Mononuclear cell (primary cell): ENCODE results near the gene SNX9. TPM values are rescaled to one million over a fixed set of nuclear protein-coding genes. Genes with fewer than 3 reads are reported as not detected.
"Not testable (repeated sequence)": the region's sequence is repeated elsewhere in the genome, so short reads cannot be mapped to it uniquely, and the experiment has no call there.

Experiments used
- H3K27me3 ChIP-seq: 2 replicates; pipeline ENCODE4 v1.6.0; 2011; ENCODE audit warnings: low read length, control low read depth; ENCODE audit not compliant: insufficient read depth
- H3K4me1 ChIP-seq: 2 replicates; pipeline ENCODE4 v1.5.1; 2011; ENCODE audit warnings: mild to moderate bottlenecking, low read length, control low read depth; ENCODE audit not compliant: insufficient read depth
- H3K4me3 ChIP-seq: 2 replicates; pipeline ENCODE4 v1.5.1; 2011; ENCODE audit warnings: mild to moderate bottlenecking, low read length, moderate library complexity
- H3K9me3 ChIP-seq: 2 replicates; pipeline ENCODE4 v1.5.1; 2011; ENCODE audit warnings: low read depth, mild to moderate bottlenecking, control low read depth, low read length
- total RNA-seq: library from RNA; depleted of rRNA; stranded (reverse); fragments of >200 nt; gene quantifications from one replicate; pipeline ENCODE4 v1.2.3, GENCODE V29; 2012

The SNX9 gene
- total RNA-seq, 1 donor = 42.3 TPM

DNA sequence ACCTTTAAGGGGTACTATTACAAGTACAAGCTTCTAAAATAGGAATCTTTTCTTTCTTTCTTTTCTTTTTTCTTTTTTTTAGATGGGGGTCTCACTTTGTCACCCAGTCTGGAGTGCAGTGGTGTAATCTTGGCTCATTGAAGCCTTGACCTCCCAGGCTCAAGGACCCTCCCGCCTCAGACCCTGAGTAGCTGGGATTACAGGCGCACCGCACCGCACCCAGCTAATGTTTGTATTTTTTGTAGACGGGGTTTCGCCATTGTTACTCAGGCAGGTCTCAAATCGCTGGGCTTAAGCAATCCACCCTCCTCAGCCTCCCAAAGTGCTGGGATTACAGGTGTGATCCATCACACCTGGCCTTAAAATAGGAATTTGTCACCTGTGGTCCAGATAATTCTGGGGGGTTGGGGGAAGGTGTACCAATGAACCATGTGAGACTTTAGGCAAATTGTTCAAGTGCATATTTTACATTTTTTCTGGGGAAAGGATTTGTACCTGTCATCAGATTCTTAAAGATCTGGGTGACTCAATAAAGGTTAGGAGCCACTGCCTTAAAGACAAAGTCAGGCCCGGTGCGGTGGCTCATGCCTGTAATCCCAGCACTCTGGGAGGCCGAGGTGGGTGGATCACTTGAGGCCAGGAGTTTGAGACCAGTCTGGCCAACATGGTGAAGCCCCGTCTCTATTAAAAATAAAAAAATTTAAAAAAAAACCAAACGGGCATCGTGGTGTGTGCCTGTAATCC, 139.0 kb downstream of the SNX9 start:
- H3K27me3 ChIP-seq = no peaks in the 10 kb centered on the region
- H3K4me1 ChIP-seq = peaks cover 8% of the 10 kb centered on the region
- H3K9me3 ChIP-seq = peaks cover 21% of the 10 kb centered on the region
- H3K4me3 ChIP-seq = no peak overlapping the region

DNA sequence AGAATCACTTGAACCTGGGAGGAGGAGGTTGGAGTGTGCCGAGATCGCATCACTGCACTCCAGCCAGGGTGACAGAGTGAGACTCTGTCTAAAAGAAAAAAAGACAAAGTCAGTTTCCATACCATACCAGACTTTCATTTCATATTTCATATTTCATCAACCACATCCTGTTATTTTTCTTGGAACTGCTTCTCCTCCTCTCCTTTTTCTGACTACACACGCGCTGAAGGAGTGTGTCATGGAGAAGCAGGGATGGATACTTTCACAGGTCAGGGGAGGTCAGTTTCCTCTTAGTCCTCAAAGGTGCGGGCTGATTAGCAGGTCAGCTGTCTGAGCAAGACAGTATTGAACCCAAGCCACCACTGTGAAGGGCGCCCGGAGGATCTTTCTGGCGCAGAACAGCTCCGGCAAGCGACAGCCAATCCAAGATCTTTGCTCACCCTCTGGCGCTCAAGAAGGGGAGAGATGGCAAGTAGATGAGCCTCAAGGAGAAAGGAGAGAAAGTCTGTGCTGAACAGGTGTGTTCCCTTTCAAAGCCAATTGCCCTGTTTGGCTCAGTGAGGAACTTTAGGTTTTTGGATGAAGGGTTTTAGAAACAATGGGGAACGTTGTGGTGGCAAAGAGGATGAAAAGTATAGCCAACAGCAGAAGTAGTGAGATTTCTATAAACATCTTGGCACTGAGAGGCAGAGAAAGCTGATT, 139.7 kb downstream of the SNX9 start:
- no peak overlapping the region for H3K4me3 ChIP-seq
- peaks cover 8% of the 10 kb centered on the region for H3K4me1 ChIP-seq
- peaks cover 20% of the 10 kb centered on the region for H3K9me3 ChIP-seq
- H3K27me3 ChIP-seq = no peaks in the 10 kb centered on the region

DNA sequence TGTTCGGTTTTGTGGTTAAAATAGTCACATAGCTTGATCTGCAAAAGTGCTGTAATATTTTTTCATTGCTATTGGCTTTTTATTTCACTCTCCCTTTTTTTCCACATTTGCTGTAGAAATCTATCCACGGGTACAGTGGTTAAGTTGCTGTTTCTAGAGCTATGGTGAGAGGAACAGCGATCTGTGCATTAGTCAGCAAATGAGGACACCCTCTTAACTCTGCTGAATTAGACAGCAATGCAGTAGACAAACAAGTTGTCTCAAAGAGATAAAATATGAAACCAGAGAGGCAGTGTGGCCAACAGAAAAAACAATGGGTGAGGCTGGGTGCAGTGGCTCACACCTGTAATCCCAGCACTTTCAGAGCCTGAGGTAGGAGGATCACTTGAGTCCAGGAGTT, 141.1 kb downstream of the SNX9 start:
- peaks cover 8% of the 10 kb centered on the region for H3K9me3 ChIP-seq
- H3K4me1 ChIP-seq = peaks cover 8% of the 10 kb centered on the region
- no peaks in the 10 kb centered on the region for H3K27me3 ChIP-seq
- H3K4me3 ChIP-seq = no peak overlapping the region

DNA sequence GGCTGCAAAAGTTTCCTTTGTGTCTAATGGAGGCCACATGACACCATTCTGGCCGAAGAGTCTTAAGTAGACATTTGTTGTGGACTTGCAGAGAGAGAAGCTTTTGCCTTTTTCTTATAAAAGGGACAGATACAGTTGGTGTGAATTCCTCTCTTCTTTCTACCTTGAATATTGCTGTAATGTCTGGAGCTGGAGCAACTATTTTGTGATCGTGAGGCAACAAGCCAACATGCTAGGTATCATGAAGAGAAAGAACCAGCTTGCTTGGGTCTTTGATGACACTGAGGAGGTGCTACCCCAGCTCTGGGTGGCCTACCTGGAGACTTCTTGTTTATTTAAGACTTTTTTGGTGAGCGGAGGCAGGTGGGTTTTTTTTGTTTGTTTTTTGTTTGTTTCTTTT, 142.3 kb downstream of the SNX9 start:
- Histone ChIP-seq H3K4me1 (peaks cover 8% of the 10 kb centered on the region), H3K27me3 (no peaks in the 10 kb centered on the region), H3K4me3 (no peak overlapping the region), H3K9me3 (no peaks in the 10 kb centered on the region)

DNA sequence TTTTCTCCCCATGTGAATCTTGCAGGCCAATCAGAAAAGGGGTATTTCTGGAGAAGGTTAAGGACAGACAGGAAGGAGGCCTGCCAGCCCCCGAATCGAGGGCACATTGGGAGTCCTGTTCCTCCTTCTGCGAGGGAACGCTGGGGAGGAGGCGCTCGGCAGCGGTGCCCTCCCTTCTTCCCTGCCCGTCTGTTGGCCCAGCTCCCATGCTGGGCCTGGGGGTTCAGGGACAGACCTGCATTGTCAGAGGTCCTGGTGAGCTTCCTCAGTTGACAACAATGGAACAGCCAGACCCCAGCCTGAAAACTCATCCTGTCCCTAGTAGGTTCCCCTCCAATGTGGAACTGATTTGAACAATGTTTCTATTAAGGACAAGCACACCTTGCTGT, 143.5 kb downstream of the SNX9 start:
- Histone ChIP-seq H3K4me1 (peaks cover 8% of the 10 kb centered on the region), H3K9me3 (no peaks in the 10 kb centered on the region), H3K4me3 (no peak overlapping the region), H3K27me3 (no peaks in the 10 kb centered on the region)

DNA sequence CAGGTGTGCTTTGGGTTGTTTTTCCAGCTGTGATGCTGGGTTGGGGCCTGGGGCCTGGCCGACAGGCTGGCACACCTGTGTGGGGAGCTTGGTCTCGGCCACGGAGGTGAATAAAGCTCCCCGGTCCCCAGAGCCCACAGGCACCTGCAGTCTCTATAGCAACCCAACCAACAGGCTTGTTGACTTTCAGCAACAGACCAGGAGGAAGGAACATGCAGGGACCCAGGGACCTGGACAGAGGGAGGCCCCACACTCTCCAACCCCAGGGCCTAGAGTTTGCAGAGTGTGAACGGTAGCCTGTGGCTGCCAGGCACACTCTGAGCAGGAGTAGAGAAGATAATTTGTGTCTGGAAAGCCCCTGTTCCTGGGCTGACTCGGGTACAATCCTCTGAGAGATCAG, 144.0 kb downstream of the SNX9 start:
- Histone ChIP-seq H3K4me1 (peaks cover 8% of the 10 kb centered on the region), H3K4me3 (no peak overlapping the region), H3K27me3 (no peaks in the 10 kb centered on the region), H3K9me3 (no peaks in the 10 kb centered on the region)

DNA sequence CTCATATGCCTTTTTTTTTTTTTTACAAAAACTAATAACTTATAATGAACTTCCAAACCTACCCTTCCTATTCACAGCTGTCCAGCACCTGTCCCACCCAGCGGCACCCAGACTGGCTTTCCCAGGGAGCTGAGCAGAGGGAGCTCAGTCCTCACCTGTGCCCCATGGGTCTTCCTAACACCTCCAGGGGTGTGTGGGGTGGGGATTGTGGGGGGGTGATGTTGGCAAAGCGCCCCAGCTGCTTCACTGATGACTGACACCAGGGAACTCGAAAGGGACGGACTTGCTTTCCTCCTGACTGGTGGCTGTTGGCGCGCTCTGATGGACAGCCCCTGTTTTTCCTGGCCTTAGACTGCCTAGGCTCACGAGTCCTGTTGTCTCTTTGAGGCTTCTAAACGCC, 144.4 kb downstream of the SNX9 start:
- H3K9me3 ChIP-seq = no peaks in the 10 kb centered on the region
- H3K27me3 ChIP-seq = no peaks in the 10 kb centered on the region

DNA sequence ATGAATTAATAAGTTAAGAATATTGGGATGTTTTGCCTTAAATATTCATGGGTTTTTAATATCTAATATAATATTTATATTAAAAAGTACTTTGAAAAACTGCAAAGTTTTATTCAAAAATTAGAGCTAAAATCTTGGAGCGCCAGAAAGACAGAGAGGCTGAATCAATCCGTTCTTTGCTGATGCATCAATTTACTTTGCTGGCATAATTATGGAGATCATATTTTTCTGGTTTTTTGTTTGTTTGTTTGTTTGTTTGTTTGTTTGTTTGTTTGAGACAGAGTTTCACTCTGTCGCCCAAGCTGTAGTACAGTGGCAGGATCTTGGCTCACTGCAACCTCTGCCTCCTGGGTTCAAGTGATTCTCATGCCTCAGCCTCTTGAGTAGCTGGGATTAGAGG, 149.1 kb downstream of the SNX9 start:
- not testable (repeated sequence) for H3K9me3 ChIP-seq, H3K4me1 ChIP-seq, H3K4me3 ChIP-seq, H3K27me3 ChIP-seq

More for the DNA sequence above, 144.4 kb downstream of the SNX9 start:
- Histone ChIP-seq H3K4me3 (no peak overlapping the region), H3K4me1 (peaks cover 5% of the 10 kb centered on the region)

DNA sequence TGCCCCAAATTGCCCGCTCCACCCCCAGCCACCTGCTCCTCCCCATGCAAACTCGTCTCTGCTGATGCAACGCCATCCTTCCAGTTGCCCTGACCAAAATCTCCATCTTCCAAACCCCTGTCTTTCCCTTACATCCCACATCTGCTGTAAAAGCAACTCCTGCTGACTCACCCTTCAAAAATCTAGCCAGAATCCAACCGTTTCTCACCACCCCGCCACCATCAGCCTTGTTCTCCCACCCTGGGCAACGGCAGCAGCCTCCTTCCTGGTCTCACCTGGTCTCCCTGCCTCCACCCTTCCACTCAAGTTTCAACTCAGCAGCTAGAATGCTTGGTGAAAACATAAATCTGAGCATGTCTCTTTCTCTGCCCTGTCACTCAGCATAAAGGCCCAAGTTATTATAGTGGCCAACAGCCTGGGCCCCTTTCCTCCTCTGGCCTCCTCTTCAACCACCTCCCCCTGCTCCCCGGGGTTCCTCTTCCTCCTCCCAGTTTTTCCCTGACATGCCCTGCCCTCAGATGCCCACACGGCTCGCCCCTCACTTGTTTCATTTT, 151.4 kb downstream of the SNX9 start:
- H3K4me1 ChIP-seq = peaks cover 6% of the 10 kb centered on the region
- H3K27me3 ChIP-seq = no peaks in the 10 kb centered on the region
- H3K9me3 ChIP-seq = no peaks in the 10 kb centered on the region
- H3K4me3 ChIP-seq = no peak overlapping the region

DNA sequence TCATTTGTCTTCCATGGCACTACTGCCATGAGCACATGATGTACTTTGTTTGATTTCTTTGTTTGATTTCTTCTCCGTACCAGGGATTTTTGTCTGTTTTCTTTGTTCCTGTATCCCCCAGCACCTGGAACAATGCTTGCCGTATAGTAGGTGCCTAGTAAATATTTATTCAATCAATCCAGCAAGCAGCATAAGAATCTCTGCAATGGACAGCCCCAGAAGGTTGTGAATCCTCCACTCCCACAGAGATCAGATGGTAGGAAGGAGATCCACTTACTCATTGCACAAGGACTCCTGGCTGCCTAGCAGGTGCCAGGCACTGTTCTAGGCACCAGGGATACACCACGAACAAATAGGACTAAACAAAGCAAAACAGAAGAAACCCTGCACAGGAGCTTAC, 151.9 kb downstream of the SNX9 start:
- Histone ChIP-seq H3K27me3 (no peaks in the 10 kb centered on the region), H3K4me3 (no peak overlapping the region), H3K9me3 (no peaks in the 10 kb centered on the region)

DNA sequence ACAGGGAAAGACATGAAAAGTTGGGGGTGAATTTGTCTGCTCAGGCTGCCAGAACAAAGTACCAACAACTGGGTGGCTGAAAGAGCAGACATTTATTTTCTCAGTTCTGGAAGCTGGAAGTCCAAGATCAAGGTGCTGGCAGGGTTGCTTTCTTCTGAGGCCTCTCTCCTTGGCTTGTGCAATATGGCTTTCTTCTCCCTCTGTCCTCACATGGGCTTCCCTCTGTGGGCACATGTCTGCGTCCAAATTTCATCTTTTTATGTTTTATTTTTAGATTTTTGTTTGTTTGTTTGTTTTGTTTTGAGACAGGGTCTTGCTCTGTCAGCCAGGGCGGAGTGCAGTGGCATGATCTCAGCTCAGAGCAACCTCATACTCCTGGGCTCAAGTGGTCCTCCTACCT, 152.4 kb downstream of the SNX9 start:
- H3K9me3 ChIP-seq = no peaks in the 10 kb centered on the region
- no peaks in the 10 kb centered on the region for H3K27me3 ChIP-seq
- H3K4me1 ChIP-seq = peaks cover 11% of the 10 kb centered on the region
- no peak overlapping the region for H3K4me3 ChIP-seq

More for the DNA sequence above, 151.9 kb downstream of the SNX9 start:
- peaks cover 11% of the 10 kb centered on the region for H3K4me1 ChIP-seq

DNA sequence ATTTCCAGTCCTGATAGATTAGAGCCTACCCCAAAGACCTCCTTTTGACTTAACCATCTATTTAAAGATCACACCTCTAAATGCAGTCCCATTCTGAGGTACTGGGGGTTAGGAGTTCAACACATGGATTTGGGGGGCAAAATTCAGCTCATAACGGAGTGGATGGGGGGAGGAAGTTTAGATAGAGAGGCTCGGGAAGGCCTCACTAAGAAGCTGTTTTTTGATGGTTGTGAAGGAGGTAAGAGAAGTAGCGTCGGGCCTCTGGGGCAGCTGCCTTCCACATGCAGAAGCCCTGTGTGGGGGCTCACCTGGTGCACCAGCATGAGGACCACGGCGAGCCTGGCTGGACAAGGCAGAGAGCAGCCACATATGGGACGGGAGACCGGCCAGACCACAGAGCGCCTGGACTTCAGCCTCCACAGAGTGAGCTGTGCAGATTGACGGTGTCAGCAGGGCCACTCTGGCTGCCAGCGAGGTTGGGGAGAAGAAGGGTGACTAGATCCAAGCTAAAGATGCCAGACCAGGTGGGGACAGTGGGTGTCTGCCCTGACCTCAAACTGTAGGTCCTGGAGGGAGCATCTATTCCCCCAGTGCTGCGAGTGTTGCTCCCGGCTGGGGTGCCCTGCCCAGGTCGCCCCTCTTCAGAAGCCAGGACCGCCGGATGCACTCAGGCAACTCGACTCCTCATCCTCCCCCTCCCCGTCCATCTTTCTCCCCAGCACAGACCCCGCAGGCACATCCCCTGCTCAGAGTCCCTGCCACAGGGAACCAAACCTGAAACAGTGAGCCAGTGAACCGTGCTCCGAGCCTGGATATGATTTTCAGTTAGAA, 153.5 kb downstream of the SNX9 start:
- Histone ChIP-seq H3K9me3 (no peaks in the 10 kb centered on the region), H3K4me1 (peaks cover 21% of the 10 kb centered on the region), H3K27me3 (no peaks in the 10 kb centered on the region), H3K4me3 (no peak overlapping the region)

DNA sequence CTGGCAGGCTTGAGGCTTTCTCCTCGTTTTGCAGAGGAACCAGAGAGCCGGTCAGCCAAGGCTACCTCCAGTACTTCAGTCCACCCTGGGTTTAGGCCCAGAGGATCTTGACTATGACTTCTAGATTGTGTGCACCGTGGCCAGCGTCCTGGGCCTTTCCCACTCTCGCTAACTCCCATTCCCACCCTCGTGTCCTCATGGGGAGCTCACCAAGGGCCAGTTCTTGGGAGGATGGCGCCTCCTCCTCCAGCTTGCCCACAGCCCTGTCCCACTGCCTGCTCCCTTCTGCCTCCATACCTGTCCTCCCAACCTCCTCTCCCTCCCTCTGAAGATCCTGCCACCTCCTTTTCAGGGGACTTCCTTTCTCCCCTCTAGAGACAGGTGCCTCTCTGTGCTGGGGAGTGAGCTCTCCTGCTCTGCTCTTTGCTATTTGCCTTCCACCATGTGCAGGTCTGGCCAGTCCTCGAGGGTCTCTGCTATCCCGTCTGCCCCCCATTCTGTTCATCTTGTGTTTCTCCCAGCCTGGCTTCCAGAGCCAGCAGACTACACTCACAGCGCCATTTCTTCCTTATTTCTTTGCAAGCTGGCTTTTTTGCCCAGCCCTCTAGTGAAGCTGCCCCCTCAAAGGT, 154.2 kb downstream of the SNX9 start:
- Histone ChIP-seq H3K4me1 (peaks cover 24% of the 10 kb centered on the region), H3K4me3 (no peak overlapping the region)

DNA sequence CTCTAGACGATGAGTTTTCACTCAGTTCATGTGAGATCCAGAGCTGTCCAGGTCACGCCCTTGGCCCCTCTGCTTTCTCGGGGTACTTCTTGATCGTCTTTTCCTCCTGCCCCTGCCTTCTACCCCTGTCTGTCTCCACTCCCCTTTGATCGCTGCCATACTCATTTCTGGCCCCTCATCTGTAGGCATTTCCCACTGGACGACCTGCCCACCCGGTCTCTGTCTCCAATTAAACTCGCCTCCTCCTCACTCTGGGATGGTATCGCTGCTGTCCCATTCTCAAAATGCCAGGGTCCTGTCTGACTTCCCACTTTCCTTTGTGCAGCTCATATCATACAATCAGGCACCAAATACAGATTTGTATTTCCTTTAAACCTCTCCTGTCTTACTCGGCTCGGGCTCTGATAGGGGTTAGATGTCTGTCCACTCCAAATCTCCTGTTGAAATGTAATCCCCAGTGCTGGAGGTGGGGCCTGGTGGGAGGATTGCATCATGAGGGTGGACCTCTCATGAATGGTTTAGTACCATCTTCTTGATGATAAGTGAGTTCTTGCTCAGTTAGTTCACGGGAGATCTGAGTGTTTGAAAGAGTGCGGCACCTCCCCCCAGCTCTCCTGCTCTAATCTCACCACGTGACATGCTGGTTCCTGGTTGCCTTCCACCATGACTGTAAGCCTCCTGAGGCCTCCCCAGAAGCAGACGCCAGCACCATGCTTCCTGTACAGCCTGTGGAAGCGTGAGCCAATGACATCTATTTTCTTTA, 155.2 kb downstream of the SNX9 start:
- H3K4me1 ChIP-seq = peaks cover 33% of the 10 kb centered on the region
- peaks cover 7% of the 10 kb centered on the region for H3K27me3 ChIP-seq
- H3K9me3 ChIP-seq = no peaks in the 10 kb centered on the region
- H3K4me3 ChIP-seq = no peak overlapping the region

More for the DNA sequence above, 154.2 kb downstream of the SNX9 start:
- Histone ChIP-seq H3K9me3 (no peaks in the 10 kb centered on the region), H3K27me3 (no peaks in the 10 kb centered on the region)
